HG03064 (cell line): ENCODE measurements around the gene IL10.
"Not testable (repeated sequence)": the region's sequence is repeated elsewhere in the genome, so short reads cannot be mapped to it uniquely, and the experiment has no call there.

Experiments used
- ATAC-seq: cut with Tn5 transposase; IDR thresholded peaks from one replicate; pipeline ENCODE4 v1.9.1; 2021; ENCODE audit warnings: low read depth; ENCODE audit not compliant: unreplicated experiment

Gene IL10

DNA sequence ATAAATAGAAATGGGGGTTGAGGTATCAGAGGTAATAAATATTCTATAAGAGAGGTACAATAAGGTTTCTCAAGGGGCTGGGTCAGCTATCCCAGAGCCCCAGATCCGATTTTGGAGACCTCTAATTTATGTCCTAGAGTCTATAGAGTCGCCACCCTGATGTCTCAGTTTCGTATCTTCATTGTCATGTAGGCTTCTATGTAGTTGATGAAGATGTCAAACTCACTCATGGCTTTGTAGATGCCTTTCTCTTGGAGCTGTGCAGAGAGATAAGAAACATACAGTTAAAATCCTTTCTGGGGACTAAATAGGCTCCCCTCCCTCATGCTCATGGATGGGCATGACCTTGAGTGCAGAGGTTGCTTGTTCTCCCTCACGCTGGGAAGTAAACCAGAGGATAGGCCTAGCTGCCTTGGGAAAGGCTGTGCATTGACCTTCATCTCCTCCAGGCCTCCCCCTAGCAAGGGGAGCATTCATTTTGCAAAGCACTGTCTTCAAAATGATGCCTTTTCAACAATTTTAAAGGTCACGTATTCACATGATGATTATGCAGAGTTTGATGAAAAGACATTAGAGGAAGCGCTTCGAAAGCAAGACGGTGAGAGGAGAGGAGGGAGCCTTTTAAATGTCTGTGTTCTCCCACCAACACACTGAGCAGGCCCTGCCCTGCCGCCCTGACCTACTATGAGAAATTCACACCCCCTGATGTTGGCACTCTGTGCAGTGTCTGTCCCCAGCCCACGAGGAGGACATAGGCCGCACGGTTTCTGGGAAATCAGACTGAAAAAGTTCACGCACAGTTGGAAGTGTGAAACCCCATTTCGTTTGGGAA, 3.6 kb downstream of the IL10 start:
- peak; percentile 12 for ATAC-seq

- ATAC-seq = peak; percentile 44
Measured at GRCh38 chr1:206766251-206766856, 5.9 kb downstream of the IL10 start.

- not testable (repeated sequence) for ATAC-seq
Measured at GRCh38 chr1:206765771-206766170, 6.5 kb downstream of the IL10 start.

DNA sequence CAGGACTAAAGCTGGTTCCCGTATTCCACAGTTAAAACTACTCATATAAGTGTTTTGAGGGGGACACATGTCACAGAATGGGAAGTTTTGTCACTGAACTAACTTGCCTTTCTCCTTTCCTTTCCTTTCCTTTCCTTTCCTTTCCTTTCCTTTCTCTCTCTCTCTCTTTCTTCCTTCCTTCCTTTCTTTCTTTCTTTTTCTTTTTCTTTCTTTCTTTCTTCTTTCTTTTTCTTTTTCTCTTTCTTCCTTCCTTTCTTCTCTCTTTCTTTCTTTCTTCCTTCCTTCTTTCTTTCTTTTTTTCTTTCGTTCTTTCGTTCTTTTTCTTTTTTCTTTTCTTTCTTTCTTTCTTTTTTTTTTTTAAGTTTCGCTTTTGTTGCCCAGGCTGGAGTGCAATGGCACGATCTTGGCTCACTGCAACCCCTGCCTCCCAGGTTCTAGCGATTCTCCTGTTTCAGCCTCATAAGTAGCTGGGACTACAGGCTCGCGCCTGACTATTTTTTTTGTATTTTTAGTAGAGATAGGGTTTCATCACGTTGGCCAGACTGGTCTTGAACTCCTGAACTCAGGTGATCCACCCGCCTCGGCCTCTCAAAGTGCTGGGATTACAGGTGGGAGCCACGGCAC, 9.4 kb downstream of the IL10 start:
- not testable (repeated sequence) for ATAC-seq

DNA sequence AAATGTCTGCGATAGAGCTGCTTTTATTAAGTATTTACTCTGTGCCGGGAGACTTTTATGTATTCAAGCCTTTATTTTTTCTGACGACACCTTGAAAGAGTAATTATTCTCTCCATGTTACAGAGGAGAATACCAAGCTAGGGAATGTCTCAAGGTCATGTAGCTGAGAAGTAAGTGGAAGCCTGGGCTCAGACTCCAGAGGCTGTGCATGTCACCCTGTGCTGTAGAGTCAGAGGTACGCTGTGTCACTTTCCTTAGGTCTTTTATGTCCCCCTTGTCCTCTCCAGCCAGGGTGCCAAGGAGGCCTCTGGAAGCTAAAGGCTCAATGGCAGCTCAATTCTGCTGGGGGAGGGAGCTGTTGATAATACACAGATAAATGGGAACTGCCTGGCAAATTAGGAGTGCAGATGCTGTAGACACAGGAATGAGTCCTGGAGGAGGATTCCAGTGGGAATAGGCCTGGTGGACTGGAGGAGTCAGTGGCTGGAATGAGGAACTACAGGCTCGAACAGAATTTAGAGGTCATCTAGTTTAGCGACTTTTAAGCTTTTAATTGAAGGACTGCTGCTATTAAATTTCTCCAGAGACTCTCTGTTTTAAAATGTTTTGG, 11.0 kb downstream of the IL10 start:
- no peak for ATAC-seq

DNA sequence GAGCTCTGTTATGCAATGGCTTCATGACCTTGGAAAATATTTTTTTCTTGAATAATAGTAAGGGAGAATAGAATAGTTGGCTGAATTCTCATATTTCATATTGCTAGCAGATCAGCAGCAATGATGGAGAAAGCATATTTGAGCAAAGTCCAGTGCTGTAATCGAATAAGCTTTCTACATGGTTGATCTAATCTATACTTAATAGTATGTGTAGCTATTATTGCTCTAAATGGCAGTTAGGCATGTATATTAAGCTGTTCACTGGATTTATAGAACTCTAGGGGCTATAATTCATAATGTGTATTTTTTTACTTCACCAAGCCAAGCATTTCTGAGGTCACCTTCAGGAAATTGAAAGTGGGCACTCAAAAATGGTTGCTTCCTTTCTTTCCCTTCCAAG, 11.7 kb downstream of the IL10 start:
- no peak for ATAC-seq

GRCh38 chr1:206757524-206758266, 14.6 kb downstream of the IL10 start:
- no peak for ATAC-seq

DNA sequence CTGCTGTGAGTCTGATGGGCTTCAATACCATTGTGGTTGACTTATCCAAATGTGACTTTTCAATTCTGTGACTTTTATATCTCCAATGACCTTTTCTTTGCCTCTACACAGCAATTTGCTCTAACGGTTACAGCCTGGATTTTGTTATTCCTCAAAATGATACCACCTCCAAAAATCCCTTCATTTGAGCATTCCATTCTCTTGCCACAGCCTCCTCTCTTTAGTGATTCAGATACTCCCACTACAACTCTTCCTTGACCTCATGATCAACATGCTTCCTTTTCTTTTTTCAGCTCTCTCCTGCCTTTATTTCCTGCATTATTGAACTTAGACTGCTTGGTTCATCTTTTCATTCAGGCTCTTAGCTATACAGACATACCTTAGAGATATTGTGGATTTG, 18.3 kb downstream of the IL10 start:
- no peak for ATAC-seq

GRCh38 chr1:206753141-206753540, 19.2 kb downstream of the IL10 start:
- no peak for ATAC-seq

DNA sequence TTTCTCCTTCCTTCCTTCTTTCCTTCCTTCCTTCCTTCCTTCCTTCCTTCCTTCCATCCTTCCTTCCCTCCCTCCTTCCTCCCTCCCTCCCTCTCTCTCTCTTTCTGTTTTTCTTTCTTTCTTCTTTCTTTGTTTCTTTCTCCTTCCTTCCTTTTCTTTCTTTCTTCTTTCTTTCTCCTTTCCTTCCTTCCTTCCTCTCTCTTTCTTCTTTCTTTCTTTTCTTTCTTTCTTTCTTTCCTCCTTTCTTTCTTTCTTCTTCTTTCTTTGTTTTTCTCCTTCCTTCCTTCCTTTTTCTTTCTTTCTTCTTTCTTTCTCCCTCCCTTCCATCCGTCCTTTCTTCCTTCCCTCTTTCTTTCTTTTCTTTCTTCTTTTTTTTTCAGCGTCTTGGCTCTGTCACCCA, 19.8 kb downstream of the IL10 start:
- no peak for ATAC-seq

- no peak for ATAC-seq
Measured at GRCh38 chr1:206751891-206752290, 20.4 kb downstream of the IL10 start.

DNA sequence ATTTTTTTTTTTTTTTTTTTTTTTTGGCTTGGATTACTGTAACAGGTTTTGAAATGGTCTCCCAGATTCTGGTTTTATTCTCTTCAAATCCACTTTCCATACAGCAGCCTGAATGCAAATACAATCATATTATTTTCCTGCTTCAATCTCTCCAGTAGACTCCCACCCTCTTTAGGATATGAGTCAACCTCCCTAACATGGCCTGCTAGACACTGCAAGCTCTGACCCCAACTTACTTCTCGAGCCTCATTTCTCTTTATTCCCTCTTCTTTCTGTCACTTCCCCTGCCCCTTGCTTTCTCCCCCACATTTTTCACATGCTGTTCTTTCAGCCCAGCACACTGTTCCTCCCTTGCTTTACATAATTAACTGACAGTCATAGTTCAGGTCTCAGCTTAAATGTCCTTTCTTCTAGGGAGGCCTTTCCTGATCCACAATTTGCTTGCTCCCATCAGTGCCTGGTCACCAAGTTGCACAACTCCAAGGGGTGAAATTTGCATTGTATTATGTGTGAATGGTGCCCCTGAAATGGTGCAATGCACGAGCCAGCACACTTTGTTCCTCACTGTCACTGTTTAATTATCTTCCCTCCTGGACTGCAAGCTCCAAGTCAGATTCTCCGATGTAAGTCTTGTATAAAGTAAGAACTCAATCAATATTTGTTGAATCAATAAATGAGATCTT, 23.8 kb downstream of the IL10 start:
- ATAC-seq = no peak

- ATAC-seq = no peak
Measured at GRCh38 chr1:206745301-206745700, 27.0 kb downstream of the IL10 start.

DNA sequence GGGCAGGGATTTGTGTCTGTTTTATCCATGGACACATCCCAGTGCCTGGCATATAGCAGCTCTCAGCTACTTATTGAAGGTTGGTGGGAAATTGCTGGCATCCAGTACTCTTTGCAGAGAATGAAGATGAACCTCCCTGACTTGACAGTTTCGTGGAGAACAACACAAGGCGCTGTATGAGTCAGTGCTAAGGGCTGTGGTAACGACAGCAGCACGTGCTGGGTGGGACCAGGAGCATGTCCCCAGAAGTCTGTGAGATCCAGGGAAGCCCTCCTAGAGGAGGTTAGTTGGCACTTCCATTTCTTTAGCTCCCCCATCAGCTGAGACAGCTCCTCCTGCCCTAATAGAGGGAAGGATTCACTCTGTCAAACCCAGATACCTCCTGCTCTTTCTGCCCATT, 27.6 kb downstream of the IL10 start:
- no peak for ATAC-seq

DNA sequence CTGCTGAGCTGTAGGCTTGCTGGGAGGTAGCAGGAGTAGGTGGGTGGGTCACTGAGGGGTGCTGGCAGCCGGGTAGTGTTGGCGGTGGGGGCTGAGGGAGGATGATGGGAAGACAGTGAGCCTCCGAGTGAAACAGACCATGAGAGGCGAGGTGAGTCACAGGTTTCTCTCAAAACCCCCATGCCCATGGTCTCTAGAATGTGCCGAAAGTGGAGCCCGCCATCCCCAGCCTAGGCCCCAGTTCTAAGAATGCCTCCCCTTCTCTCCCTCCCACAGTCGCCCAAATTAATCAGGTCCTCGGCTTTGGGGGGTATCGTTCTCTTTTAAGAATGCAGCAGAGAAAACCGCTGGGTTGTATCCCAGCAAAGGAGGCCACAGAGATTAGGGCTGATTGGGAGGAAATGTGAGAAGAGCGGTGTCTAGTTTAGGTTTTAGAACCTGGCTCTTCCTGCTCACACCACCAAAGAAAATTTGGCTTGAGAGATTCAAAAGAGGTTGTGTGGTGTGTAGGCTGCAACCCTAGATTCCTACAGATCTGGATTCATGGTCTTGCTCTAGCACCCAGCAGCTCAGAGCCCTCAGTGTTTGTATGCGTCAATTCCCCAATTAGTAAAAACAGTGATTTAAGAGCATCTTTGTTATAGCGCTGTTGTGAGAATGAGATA, 29.4 kb downstream of the IL10 start:
- ATAC-seq = no peak

DNA sequence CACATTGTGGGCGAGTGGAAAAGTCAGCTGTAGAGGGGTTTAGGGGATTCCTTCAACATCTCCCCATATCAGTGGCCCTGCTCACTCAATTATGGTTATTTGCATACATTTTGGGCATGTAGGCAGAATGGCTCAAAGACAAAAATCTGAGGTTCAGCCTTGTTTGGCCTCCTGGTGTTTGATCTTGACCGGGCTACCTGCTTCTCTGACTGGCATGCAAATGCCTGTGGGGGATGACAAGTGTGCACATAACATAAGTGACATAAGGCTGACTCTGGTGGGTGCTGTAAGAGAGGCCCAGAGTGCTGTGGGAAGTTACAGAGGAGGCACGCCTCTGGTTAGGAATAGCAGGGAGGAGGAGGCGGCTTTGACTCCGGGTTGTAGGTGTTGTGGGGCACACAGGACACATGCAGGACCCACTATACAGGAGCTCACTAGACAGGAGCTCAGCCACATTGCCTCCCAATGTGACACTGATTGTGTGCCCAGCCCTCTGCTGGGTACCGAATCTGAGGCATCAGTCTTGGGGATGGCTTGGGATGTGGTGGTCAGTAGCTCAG, 31.1 kb downstream of the IL10 start:
- no peak for ATAC-seq

DNA sequence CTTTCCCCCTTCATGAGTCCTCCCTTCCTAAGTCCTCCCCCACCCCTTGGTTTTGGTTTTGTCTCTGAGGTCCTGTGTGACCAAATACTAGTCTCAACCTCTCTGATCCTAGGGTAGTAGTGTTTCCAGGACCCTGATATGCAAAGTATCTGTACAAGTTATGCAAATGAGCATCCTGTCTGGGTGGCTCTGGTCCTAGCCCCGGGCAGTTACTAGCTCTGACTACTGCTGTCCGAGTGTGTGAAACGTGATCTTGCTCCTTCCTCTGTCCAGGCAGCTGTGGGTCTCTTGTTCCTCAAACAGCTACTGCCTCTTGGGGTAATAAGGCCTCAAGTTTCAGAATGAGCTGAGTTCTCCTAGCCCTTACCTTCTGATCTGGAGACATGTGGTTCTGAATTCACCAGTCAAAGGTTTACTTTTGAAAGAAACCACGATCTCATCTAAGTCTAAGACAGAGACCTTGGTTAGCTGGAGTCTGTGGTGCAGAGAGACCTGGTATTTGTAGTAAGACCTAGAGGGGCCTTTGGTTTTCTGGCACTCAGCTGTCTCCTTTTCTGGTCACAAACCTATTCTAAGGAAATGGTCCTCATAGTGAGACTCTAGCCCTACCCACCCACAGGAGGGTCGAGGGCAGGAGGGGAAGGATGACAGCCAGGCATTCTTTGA, 32.8 kb downstream of the IL10 start:
- peak; percentile 78 for ATAC-seq
